ENCODE data around the gene PLVAP. TPM values are rescaled to one million over a fixed set of nuclear protein-coding genes. Genes with fewer than 3 reads are reported as not detected.
A peak's percentile ranks its signal among the peaks of the same experiment; 100 is the strongest.

PLVAP gene
- total and polyA plus RNA-seq, 9 of the 15 experiments (the other 6 are each of a cell fraction or from before 2014, with no cell fraction given): 0.09 to 0.84 (median 0.51) TPM; not detected in 4

GRCh38 chr19:17420475-17420924, 43.4 kb upstream of the PLVAP start (continued):
- TF ChIP-seq RB1 (IDR thresholded peaks at IDR 0.05; ENCODE audit: low read depth): no peak
- no peak for TF ChIP-seq ZFP1 (CRISPR knock-in tag; IDR thresholded peaks at IDR 0.05)
- no peak for TF ChIP-seq CBFA2T3 (IDR thresholded peaks at IDR 0.05)
- TF ChIP-seq ZNF436 (CRISPR knock-in tag; IDR thresholded peaks at IDR 0.05): no peak

- intact Hi-C loops (cut with micrococcal nuclease): loop anchor here (1.0 to 2.0 kb wide), 2 partner anchors 15 to 25 kb away; partner anchors contain the start of genes BST2 and CCDC194
- no peaks in the 10 kb centered on the region for H3K27me3 ChIP-seq (ENCODE audit: control insufficient read depth in 2 of 2, insufficient read depth in 2 of 2, low read length in 2 of 2)
- TSS peak; percentile 32 for BruUV-seq (replicated peaks)
- H3K79me2 ChIP-seq (ENCODE audit: control insufficient read depth, insufficient read depth, low read length): peaks cover 6% of the 10 kb centered on the region; the same call in 2 of the 3 replicates
- no peaks in the 10 kb centered on the region for H4K20me1 ChIP-seq (replicated peaks; ENCODE audit: control insufficient read depth, insufficient read depth, low read length)
- H3K9ac ChIP-seq (ENCODE audit: insufficient read depth in 1 of 2, low read depth in 2 of 2, low read length in 2 of 2): peak within 1 kb of the TSS; percentile 74 to 95
- peaks cover 8% of the 10 kb centered on the region; the same call in 1 of the 3 replicates for H3K36me3 ChIP-seq (ENCODE audit: control insufficient read depth, insufficient read depth, low read length)
- peak; percentile 100 for FAIRE-seq
- H3K27ac ChIP-seq (ENCODE audit: extremely low read depth, low read depth, low read length): peak within 1 kb of the TSS; percentile 72
- ChIA-PET POLR2A (interaction anchor here (0.6 to 2.1 kb wide), 17 partner anchors 9 to 441 kb away, joined by 3 to 20 read pairs (median 3); partner anchors contain the start of genes BST2, PGLS and TMEM221), CTCF (ENCODE audit: low intra/inter-chr PET ratio) (interaction anchor here (0.6 to 1.9 kb wide), 2 partner anchors 25 to 92 kb away, joined by 3 to 10 read pairs; partner anchors contain the start of gene CCDC194)
- peaks cover 7 to 26% of the 10 kb centered on the region in 2 experiments; a peak in 3 of 5 replicates for H3K4me1 ChIP-seq (replicated peaks in 1 of 2; ENCODE audit: control insufficient read depth in 2 of 2, insufficient read depth in 2 of 2, low read length in 2 of 2)
- under 1% methylated on average over 65 of the region's 85 CpGs for WGBS (ENCODE audit: insufficient coverage, low coverage, missing lambda C conversion rate)
- no peaks in the 10 kb centered on the region for H3K9me1 ChIP-seq (ENCODE audit: control insufficient read depth, insufficient read depth, low read length)
- peak within 1 kb of the TSS; percentile 70 for H3K4me3 ChIP-seq
- ATAC-seq: peak; percentile 96
- DNase-seq (ENCODE audit: extremely low read depth in 1 of 4, low spot score in 3 of 4): peak; percentile 97 to 99 (median 98)
- H2AFZ ChIP-seq (ENCODE audit: low read depth, low read length): peak within 1 kb of the TSS; percentile 88
- peak within 1 kb of the TSS; percentile 87 for H3K4me2 ChIP-seq (ENCODE audit: insufficient read depth, low read length)
- no peaks in the 10 kb centered on the region for H3K9me3 ChIP-seq (replicated peaks; ENCODE audit: control insufficient read depth, insufficient read depth, low read depth, low read length)
- in situ Hi-C loops (cut with MboI): no loop called here
- TF ChIP-seq GABPB1 (CRISPR knock-in tag; IDR thresholded peaks at IDR 0.05): peak; percentile 99
- TF ChIP-seq ZKSCAN1 (IDR thresholded peaks at IDR 0.05; ENCODE audit: low read depth, low read length): 0 out of 2 replicates have a peak, but pooled peaks have one; percentile 23
- TF ChIP-seq DACH1 (IDR thresholded peaks at IDR 0.05; ENCODE audit: partially characterized antibody): peak; percentile 56
- TF ChIP-seq HCFC1 (IDR thresholded peaks at IDR 0.05; ENCODE audit: low read depth, low read length): peak; percentile 95
- no peak for TF ChIP-seq BCL6 (CRISPR knock-in tag; IDR thresholded peaks at IDR 0.05)
- TF ChIP-seq THAP7 (CRISPR knock-in tag; IDR thresholded peaks at IDR 0.05): no peak
- TF ChIP-seq EGR1 (conservative IDR thresholded peaks at IDR 0.05): peak; percentile 97
- no peak for TF ChIP-seq HEY1 (CRISPR knock-in tag; IDR thresholded peaks at IDR 0.05; ENCODE audit: borderline replicate concordance)
These were observed 42.7 kb upstream of the PLVAP start, which contains the start of gene MVB12A for GRCh38 chr19:17419621-17420474. Gene MVB12A (plus strand): TSS chr19:17420047. CDS start chr19:17420136, 89 bp downstream.

Measured in K562 (cell line).